ENCODE measurements around the gene ROGDI. TPM values are rescaled to one million over a fixed set of nuclear protein-coding genes. Genes with fewer than 3 reads are reported as not detected.
A peak's percentile ranks its signal among the peaks of the same experiment; 100 is the strongest.

ROGDI gene
- total and polyA plus RNA-seq, 9 of the 15 experiments (the other 6 are each of a cell fraction or from before 2014, with no cell fraction given) = 0.97 to 37.3 (median 16.5) TPM

- TF ChIP-seq, protein P1, sequence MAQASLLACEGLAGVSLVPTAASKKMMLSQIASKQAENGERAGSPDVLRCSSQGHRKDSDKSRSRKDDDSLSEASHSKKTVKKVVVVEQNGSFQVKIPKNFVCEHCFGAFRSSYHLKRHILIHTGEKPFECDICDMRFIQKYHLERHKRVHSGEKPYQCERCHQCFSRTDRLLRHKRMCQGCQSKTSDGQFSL (CRISPR knock-in tag; IDR thresholded peaks at IDR 0.05) = peak; percentile 47; the same call in 1 of the 2 replicates
- TF ChIP-seq, protein P1 (tag; IDR thresholded peaks at IDR 0.05) = no peak
Observed at GRCh38 chr16:4800290-4801041, 2.0 kb downstream of the ROGDI start (continued).

DNA sequence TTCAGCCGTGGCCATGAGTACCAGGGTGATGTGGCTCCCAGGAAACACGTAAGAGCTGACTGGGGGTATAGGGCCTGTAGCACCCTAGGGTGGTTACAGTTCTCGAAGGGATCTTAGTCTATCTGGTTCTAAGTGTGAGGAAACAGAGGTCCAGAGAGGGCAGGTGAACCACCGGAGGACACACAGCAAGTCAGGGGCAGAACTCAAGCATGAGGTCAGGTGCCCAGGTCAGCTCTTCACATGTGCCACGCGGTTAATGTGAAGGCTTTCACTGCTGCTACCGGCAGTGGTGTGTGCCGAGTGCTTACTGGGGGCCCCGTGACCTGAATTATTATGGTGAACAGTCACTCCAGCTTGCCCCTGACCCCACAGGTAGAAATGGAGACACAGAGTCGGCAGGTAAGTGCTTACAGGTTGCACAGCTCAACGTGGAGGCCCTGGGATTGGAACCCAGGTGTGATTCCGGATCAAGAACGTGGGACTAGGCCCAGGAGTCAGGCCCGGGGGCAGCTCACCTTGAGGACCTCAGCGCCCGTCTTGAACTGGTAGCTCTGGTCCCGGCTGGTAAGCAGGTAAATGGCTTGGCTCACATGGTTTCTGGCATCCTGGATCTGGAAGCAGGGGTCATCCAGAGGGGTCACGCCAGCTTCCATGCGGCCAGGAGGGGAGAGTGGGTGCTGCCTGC is 3.1 kb downstream of the ROGDI start:
- no peak for TF ChIP-seq FOXM1 (IDR thresholded peaks at IDR 0.05; ENCODE audit: low read depth)
- no peak for TF ChIP-seq FOXM1 (CRISPR knock-in tag; IDR thresholded peaks at IDR 0.05; ENCODE audit: low read depth)
- peak; percentile 59 for TF ChIP-seq ZFP36 (IDR thresholded peaks at IDR 0.05; ENCODE audit: low read depth, low read length, partially characterized antibody)
- peaks cover 24 to 68% of the 10 kb centered on the region in 2 experiments for H3K4me1 ChIP-seq (replicated peaks in 1 of 2; ENCODE audit: control insufficient read depth in 2 of 2, insufficient read depth in 2 of 2, low read length in 2 of 2)
- no peak for DNase-seq (ENCODE audit: extremely low read depth in 1 of 4, low spot score in 3 of 4)
- peaks cover 21% of the 10 kb centered on the region; the same call in 2 of the 3 replicates for H3K36me3 ChIP-seq (ENCODE audit: control insufficient read depth, insufficient read depth, low read length)
- no peak overlapping the region for H3K27ac ChIP-seq (ENCODE audit: extremely low read depth, low read depth, low read length)
- ChIA-PET CTCF (ENCODE audit: low intra/inter-chr PET ratio) (no interaction called here), POLR2A (interaction anchor here (0.8 kb wide), 1 partner anchor 31 kb away, joined by 3 read pairs; no protein-coding TSS in a partner anchor)
- H3K9me3 ChIP-seq (replicated peaks; ENCODE audit: control insufficient read depth, insufficient read depth, low read depth, low read length) = no peaks in the 10 kb centered on the region
- no peaks in the 10 kb centered on the region for H3K9me1 ChIP-seq (ENCODE audit: control insufficient read depth, insufficient read depth, low read length)
- H3K79me2 ChIP-seq (ENCODE audit: control insufficient read depth, insufficient read depth, low read length) = peaks cover 6% of the 10 kb centered on the region; the same call in 2 of the 3 replicates
- in situ Hi-C loops (cut with MboI) = no loop called here
- H4K20me1 ChIP-seq (replicated peaks; ENCODE audit: control insufficient read depth, insufficient read depth, low read length) = no peaks in the 10 kb centered on the region
- no peak for ATAC-seq
- no peak overlapping the region for H3K4me2 ChIP-seq (ENCODE audit: insufficient read depth, low read length)
- no peak overlapping the region for H3K9ac ChIP-seq (ENCODE audit: insufficient read depth in 1 of 2, low read depth in 2 of 2, low read length in 2 of 2)
- H2AFZ ChIP-seq (ENCODE audit: low read depth, low read length) = no peak overlapping the region
- WGBS (ENCODE audit: insufficient coverage, low coverage, missing lambda C conversion rate) = 86% methylated on average over 17 of the region's 19 CpGs
- no TSS peak for BruUV-seq (replicated peaks)
- no peaks in the 10 kb centered on the region for H3K27me3 ChIP-seq (ENCODE audit: control insufficient read depth in 2 of 2, insufficient read depth in 2 of 2, low read length in 2 of 2)
- intact Hi-C loops (cut with micrococcal nuclease) = no loop called here
- H3K4me3 ChIP-seq = no peak overlapping the region
- FAIRE-seq = no peak

Data from K562 (cell line).